Fibroblast of mammary gland (primary cell): ENCODE measurements around the gene CROCC2.

Experiments used
- DNase-seq: peaks from one replicate; pipeline ENCODE4 v3.0.0-alpha.2; 2010; ENCODE audit warnings: low read depth
- H3K4me3 ChIP-seq: 2 replicates; pipeline ENCODE4 v1.5.1; 2011; ENCODE audit warnings: low read depth, mild to moderate bottlenecking, low read length, moderate library complexity; ENCODE audit not compliant: control insufficient read depth
- CTCF ChIP-seq: conservative IDR thresholded peaks from 2 replicates; pipeline ENCODE4 v1.5.1; 2011; ENCODE audit warnings: low read depth, low read length, inconsistent platforms; ENCODE audit not compliant: control insufficient read depth, insufficient read depth

The CROCC2 gene

DNA sequence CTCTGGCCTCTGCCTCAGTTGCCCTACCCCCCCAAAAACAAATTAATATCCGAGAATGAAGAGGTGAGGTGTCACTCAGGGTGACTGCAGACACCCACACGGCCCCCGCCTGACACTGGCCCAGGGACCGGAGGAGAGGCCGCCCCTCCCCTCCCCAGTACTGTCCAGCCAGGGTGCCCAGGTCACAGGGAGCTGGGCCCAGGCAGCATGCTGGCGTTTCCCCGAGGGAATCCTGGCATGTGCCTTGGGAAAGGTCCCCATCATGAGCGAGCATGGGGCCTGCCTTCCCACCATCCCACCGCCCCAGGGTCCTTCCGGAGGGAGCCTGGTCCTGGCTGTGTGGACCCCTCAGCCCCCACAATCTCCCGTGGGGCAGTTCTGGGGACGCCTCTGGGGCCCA lies 13.2 kb upstream of the CROCC2 start:
- TF ChIP-seq CTCF: no peak
- no peak overlapping the region for H3K4me3 ChIP-seq
- no peak for DNase-seq

DNA sequence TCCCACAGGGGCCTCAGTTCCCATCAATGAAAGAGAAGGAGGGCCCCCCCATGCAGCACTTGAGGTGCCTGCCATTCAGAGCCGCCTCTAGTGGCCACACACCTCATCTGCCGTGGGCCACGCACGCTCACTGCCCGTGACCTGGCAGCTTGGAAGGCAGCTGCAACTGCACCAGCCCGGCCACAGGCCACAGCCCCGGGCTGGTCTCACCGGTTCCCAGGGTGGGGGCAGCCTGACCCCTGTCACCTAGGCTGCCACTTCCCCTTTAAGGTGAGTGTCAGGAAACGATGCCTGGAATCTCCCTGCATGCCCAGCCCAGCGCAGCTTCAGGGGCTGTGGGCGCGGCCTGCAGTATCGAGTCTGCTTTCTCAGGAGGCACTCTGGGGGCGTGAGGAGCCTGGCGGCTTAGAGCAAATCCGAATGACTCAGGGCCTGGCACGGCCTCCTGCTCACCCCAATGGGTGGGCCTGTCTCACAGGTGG lies 12.7 kb upstream of the CROCC2 start:
- no peak for TF ChIP-seq CTCF
- peak; percentile 34 for DNase-seq
- no peak overlapping the region for H3K4me3 ChIP-seq

DNA sequence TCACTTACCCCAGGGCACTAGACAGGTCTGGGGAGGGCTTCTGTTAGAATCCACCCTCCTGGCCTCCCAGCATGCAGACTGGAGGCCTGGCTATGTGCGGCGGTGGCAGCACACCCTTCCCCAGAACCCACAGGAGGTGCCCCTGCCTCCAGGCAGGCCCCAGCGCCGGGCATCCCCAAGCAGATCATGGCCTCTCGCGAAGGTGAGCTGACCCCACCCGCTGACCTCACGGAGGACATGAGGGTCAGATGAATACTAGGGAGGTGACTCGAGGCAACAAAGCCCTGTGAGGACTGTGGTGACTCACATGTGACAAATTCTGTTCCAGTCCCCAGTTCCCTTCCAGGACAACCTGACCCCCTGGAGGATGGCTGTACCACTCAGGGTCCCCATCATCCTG lies 12.1 kb upstream of the CROCC2 start:
- no peak overlapping the region for H3K4me3 ChIP-seq
- TF ChIP-seq CTCF: no peak

GRCh38 chr2:240894836-240895558 lies 11.1 kb upstream of the CROCC2 start:
- TF ChIP-seq CTCF: no peak
- no peak overlapping the region for H3K4me3 ChIP-seq
- no peak for DNase-seq

More for the DNA sequence above, 12.1 kb upstream of the CROCC2 start:
- no peak for DNase-seq

DNA sequence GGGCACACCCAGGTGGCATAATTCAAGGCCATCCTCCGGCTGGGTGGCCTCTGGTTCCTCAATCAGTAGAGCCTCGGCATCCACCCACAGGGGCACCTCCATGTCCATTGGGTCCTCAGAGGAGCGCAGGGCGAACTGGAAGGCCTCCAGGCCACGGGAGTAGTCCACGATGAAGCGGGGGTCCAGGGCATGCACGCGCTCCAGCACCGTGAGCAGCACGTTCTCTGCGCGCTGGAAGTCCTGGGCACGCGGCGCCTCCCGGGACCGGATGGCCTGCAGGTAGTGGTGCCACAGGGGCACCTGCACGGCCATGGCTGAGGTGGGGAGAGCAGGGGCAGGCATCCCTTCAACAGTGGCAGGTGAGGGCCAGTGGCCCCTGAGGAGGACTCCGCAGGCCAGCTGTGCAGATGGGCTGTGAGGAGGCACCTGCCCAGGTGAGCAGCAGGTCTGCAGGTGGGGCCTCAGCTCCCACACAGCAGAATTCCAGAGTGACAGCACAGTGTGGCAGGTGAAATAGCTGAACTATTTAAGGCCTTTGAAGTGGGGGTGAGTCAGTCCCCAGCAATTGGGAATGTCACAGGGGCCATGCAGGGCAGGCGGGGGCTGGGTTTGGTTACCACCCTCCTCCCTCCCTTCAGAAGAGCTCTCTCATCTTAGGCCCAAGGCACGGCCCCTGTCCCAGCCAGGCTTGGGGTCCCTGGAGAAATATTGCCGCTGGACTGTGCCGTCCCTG lies 10.3 kb upstream of the CROCC2 start, which contains the start of gene MAB21L4:
Gene MAB21L4, minus strand, starts transcription at position 501 of the 733 bp plus-strand sequence. Its CDS starts 159 bp downstream, at position 342.
- no peak for TF ChIP-seq CTCF
- no peak within 1 kb of the TSS for H3K4me3 ChIP-seq
- DNase-seq: no peak

- TF ChIP-seq CTCF: no peak
- no peak for DNase-seq
- H3K4me3 ChIP-seq: no peak overlapping the region
Measured at GRCh38 chr2:240896394-240896793, 9.7 kb upstream of the CROCC2 start.
